Neural progenitor cell (in vitro differentiated cells): ENCODE results near the gene ZNF69. TPM values are rescaled to one million over a fixed set of nuclear protein-coding genes. Genes with fewer than 3 reads are reported as not detected.
"Not testable (repeated sequence)": the region's sequence is repeated elsewhere in the genome, so short reads cannot be mapped to it uniquely, and the experiment has no call there.

Source experiments
- DNase-seq: peaks from one replicate; pipeline ENCODE4 v3.0.0-alpha.2; 2016; ENCODE audit warnings: low spot score
- H2AFZ ChIP-seq: fragments of 200-600 bp; sonication (generic); replicated peaks from 2 replicates; pipeline ENCODE4 v1.6.1; 2016; ENCODE audit warnings: antibody characterized with exemption
- H3F3A ChIP-seq: fragments of 200-600 bp; sonication (generic); 2 replicates; pipeline ENCODE4 v1.6.1; 2016; ENCODE audit warnings: antibody characterized with exemption, low read depth
- H3K27ac ChIP-seq: fragments of 200-600 bp; sonication (generic); 2 replicates; pipeline ENCODE4 v1.5.1; 2016; ENCODE audit warnings: mild to moderate bottlenecking
- H3K27me3 ChIP-seq: fragments of 200-600 bp; sonication (generic); 2 replicates; pipeline ENCODE4 v1.6.1; 2016; ENCODE audit warnings: mild to moderate bottlenecking, moderate library complexity
- H3K36me3 ChIP-seq: fragments of 200-600 bp; sonication (generic); 2 replicates; pipeline ENCODE4 v1.5.1; 2016
- H3K4me1 ChIP-seq: fragments of 200-600 bp; sonication (generic); 2 replicates; pipeline ENCODE4 v1.6.1; 2016; ENCODE audit warnings: mixed run types
- H3K4me2 ChIP-seq: fragments of 200-600 bp; sonication (generic); 2 replicates; pipeline ENCODE4 v1.6.1; 2016
- H3K4me3 ChIP-seq: fragments of 200-600 bp; sonication (generic); 2 replicates; pipeline ENCODE4 v1.5.1; 2016
- H3K79me2 ChIP-seq: fragments of 200-600 bp; sonication (generic); 2 replicates; pipeline ENCODE4 v1.6.1; 2016; ENCODE audit warnings: low read depth
- H3K9ac ChIP-seq: fragments of 200-600 bp; sonication (generic); 2 replicates; pipeline ENCODE4 v1.6.1; 2016
- H3K9me3 ChIP-seq: fragments of 200-600 bp; sonication (generic); 2 replicates; pipeline ENCODE4 v1.5.1; 2016; ENCODE audit warnings: low read depth
- H4K20me1 ChIP-seq: fragments of 200-600 bp; sonication (generic); 2 replicates; pipeline ENCODE4 v1.6.1; 2016; ENCODE audit warnings: low read depth
- H3K27ac Mint-ChIP-seq: 3 replicates; pipeline ENCODE4 v1.8.0; 2021; ENCODE audit warnings: mixed read lengths
- H3K27me3 Mint-ChIP-seq: 2 replicates; pipeline ENCODE4 v1.8.0; 2022; ENCODE audit warnings: low read depth, mild to moderate bottlenecking, inconsistent platforms, moderate library complexity, mixed read lengths; ENCODE audit not compliant: insufficient read depth
- H3K36me3 Mint-ChIP-seq: 3 replicates; pipeline ENCODE4 v1.8.0; 2021; ENCODE audit warnings: mixed read lengths
- H3K4me1 Mint-ChIP-seq: 3 replicates; pipeline ENCODE4 v1.8.0; 2021; ENCODE audit warnings: mixed read lengths
- H3K4me3 Mint-ChIP-seq: 3 replicates; pipeline ENCODE4 v1.8.0; 2021; ENCODE audit warnings: mild to moderate bottlenecking, moderate library complexity, mixed read lengths
- H3K9me3 Mint-ChIP-seq: 3 replicates; pipeline ENCODE4 v1.8.0; 2020; ENCODE audit warnings: mixed read lengths
- EZH2 ChIP-seq: fragments of 200-600 bp; sonication (generic); IDR thresholded peaks from 2 replicates; pipeline ENCODE4 v1.6.1; 2017; ENCODE audit warnings: antibody characterized with exemption, mild to moderate bottlenecking, moderate library complexity
- EZH2phosphoT487 ChIP-seq: fragments of 200-600 bp; sonication (generic); IDR thresholded peaks from 2 replicates; pipeline ENCODE4 v1.6.1; 2017; ENCODE audit warnings: antibody characterized with exemption
- total RNA-seq: library from RNA; depleted of rRNA; stranded (reverse); fragments of >200 nt; gene quantifications from 2 replicates; pipeline ENCODE4 v1.2.3, GENCODE V29; 2015; ENCODE audit warnings: low replicate concordance
- TF ChIP-seq, protein P1 (sequence below): fragments of 200-600 bp; sonication (generic); IDR thresholded peaks from 2 replicates; pipeline ENCODE4 v1.5.1; 2017; ENCODE audit warnings: antibody characterized with exemption, mild to moderate bottlenecking

The ZNF69 gene
- 62.4 and 73.7 TPM in 2 replicates for total RNA-seq

DNA sequence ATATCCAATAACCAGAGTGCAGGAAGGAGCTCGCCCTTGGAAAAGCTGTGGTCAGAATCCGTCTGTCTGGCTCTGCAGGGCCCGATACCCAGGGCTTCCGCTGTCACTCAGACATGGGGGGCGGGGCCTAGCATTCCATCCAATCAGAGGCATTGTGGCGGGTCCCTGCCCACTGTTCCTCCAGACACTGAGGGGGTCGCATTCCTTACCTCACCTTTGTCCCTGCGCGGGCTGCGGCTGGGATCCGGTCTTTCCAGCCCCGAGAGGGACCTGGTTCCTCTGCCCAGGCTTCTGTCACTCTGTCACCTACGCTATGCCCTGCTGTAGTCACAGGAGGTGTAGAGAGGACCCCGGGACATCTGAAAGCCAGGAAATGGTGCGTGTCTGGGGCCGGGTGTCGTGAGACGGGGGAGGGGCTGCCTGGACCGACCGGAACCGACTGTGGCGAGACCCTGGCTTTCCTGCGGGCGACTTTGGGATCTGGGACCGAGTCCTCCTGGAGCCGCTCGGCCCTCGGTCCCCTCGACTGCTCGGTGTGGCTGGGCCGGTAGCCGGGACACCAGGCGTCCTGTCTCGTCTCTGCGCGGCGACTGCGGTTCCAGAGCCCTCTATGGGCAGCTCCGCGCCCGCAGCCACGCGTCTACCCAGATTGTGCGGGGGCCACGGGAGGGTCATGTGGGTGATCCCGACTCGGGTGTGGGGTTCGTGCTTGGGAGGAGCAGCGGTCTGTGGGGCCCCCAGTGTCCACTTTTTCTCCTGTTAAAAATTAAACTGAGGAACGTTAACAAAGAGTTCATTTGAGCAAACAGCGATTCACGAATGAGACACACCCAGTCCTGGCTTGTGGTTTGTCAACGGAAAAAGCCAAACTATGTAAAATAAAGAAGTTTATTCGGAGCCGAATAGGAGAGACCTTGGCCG is at the start of gene ZNF69:
Gene ZNF69, plus strand, starts transcription at position 172 of the 921 bp plus-strand sequence. Its CDS starts 142 bp downstream, at position 314.
- Histone ChIP-seq H3K9me3 (peaks cover 14% of the 10 kb centered on the region), H3K4me2 (peak within 1 kb of the TSS; percentile 80), H3K4me3 (peak within 1 kb of the TSS; percentile 80), H2AFZ (peak within 1 kb of the TSS; percentile 45), H3K27me3 (no peaks in the 10 kb centered on the region), H4K20me1 (no peaks in the 10 kb centered on the region), H3F3A (peaks cover 34% of the 10 kb centered on the region), H3K79me2 (peaks cover 46% of the 10 kb centered on the region), H3K9ac (peak within 1 kb of the TSS; percentile 80), H3K4me1 (peaks cover 22% of the 10 kb centered on the region), H3K36me3 (peaks cover 18% of the 10 kb centered on the region), H3K27ac (peak within 1 kb of the TSS; percentile 97)
- H3K4me1 Mint-ChIP-seq = peaks cover 24% of the 10 kb centered on the region
- peak within 1 kb of the TSS; percentile 99 for H3K27ac Mint-ChIP-seq
- no peak for TF ChIP-seq EZH2phosphoT487
- TF ChIP-seq, protein P1, sequence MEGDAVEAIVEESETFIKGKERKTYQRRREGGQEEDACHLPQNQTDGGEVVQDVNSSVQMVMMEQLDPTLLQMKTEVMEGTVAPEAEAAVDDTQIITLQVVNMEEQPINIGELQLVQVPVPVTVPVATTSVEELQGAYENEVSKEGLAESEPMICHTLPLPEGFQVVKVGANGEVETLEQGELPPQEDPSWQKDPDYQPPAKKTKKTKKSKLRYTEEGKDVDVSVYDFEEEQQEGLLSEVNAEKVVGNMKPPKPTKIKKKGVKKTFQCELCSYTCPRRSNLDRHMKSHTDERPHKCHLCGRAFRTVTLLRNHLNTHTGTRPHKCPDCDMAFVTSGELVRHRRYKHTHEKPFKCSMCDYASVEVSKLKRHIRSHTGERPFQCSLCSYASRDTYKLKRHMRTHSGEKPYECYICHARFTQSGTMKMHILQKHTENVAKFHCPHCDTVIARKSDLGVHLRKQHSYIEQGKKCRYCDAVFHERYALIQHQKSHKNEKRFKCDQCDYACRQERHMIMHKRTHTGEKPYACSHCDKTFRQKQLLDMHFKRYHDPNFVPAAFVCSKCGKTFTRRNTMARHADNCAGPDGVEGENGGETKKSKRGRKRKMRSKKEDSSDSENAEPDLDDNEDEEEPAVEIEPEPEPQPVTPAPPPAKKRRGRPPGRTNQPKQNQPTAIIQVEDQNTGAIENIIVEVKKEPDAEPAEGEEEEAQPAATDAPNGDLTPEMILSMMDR = peak; percentile 41
- DNase-seq = peak; percentile 97
- H3K36me3 Mint-ChIP-seq = peaks cover 43% of the 10 kb centered on the region
- peaks cover 9% of the 10 kb centered on the region for H3K27me3 Mint-ChIP-seq
- H3K9me3 Mint-ChIP-seq = peaks cover 57% of the 10 kb centered on the region
- peak within 1 kb of the TSS; percentile 95 for H3K4me3 Mint-ChIP-seq

DNA sequence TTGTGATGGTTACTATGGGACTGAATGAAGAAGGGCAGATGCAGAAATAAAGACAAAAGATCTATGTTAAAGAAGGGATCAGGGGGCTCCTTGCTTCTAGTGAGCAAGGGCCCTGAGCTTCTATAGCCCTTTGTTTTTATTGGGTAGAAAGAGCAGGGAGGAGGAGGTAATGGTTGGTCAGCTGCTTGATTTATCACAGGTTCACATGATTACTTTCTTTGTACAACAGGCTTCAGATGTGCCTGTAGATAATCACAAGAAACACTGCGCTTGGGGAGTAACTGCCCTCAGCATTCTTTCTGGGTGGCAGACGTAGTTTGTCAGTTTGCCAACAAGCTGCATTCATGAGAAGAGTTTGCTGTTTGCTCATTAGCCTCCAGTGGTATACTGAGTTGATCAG is 43.9 kb upstream of the ZNF69 start:
- no peaks in the 10 kb centered on the region for H3K36me3 ChIP-seq
- no peaks in the 10 kb centered on the region for H3F3A ChIP-seq
- H3K79me2 ChIP-seq = no peaks in the 10 kb centered on the region
- H3K36me3 Mint-ChIP-seq = peaks cover 4% of the 10 kb centered on the region
- H3K4me3 Mint-ChIP-seq = no peak overlapping the region
- H3K4me3 ChIP-seq = no peak overlapping the region
- no peak overlapping the region for H3K27ac Mint-ChIP-seq
- no peaks in the 10 kb centered on the region for H3K9me3 ChIP-seq
- H3K4me1 Mint-ChIP-seq = no peaks in the 10 kb centered on the region
- H3K4me2 ChIP-seq = no peak overlapping the region
- no peak overlapping the region for H2AFZ ChIP-seq
- H3K27me3 Mint-ChIP-seq = peaks cover 2% of the 10 kb centered on the region
- no peaks in the 10 kb centered on the region for H3K4me1 ChIP-seq
- no peak overlapping the region for H3K27ac ChIP-seq
- no peaks in the 10 kb centered on the region for H4K20me1 ChIP-seq
- no peak overlapping the region for H3K9ac ChIP-seq
- DNase-seq = no peak
- H3K27me3 ChIP-seq = no peaks in the 10 kb centered on the region
- TF ChIP-seq EZH2phosphoT487 (no peak), EZH2 (no peak)
- TF ChIP-seq, protein P1 = no peak
- peaks cover 36% of the 10 kb centered on the region for H3K9me3 Mint-ChIP-seq

- not testable (repeated sequence) for H3K9me3 ChIP-seq, H3K4me2 ChIP-seq, H3K27me3 Mint-ChIP-seq, H3K4me3 Mint-ChIP-seq, H3K4me3 ChIP-seq, H3K4me1 ChIP-seq, H2AFZ ChIP-seq, H3K27ac ChIP-seq, H3K27ac Mint-ChIP-seq, H3F3A ChIP-seq, H3K4me1 Mint-ChIP-seq, H3K36me3 ChIP-seq, H3K36me3 Mint-ChIP-seq, H3K27me3 ChIP-seq, H3K79me2 ChIP-seq, H4K20me1 ChIP-seq, H3K9ac ChIP-seq
- DNase-seq = peak; percentile 52
- H3K9me3 Mint-ChIP-seq = peaks cover 33% of the 10 kb centered on the region
- TF ChIP-seq, protein P1 = peak; percentile 34
These were observed 40.0 kb upstream of the ZNF69 start for GRCh38 chr19:11847615-11848014.
